Stomach (tissue), 9 donors: ENCODE measurements around the gene ARL6IP4. TPM values are rescaled to one million over a fixed set of nuclear protein-coding genes. Genes with fewer than 3 reads are reported as not detected.
A peak's percentile ranks its signal among the peaks of the same experiment; 100 is the strongest.
"Not testable (repeated sequence)": the region's sequence is repeated elsewhere in the genome, so short reads cannot be mapped to it uniquely, and the experiment has no call there.

ENCODE experiments used
- DNase-seq, 2 donors: peaks; one replicate each; pipeline versions ENCODE4 v3.0.0 to v3.0.0-alpha.2; 2013 to 2019
- H3K27ac ChIP-seq, 5 donors: fragments of 200-600 bp in 4 of 5; sonication (generic) in 4 of 5; one replicate each; pipeline ENCODE4 v1.5.1; 2013 to 2019; ENCODE audit warnings: mild to moderate bottlenecking in 1 of 5, moderate library complexity in 1 of 5
- H3K27me3 ChIP-seq, 3 donors: fragments of 200-600 bp; sonication (generic); one replicate each; pipeline ENCODE4 v1.5.1; 2017 to 2019; ENCODE audit warnings: mixed run types in 1 of 3
- H3K36me3 ChIP-seq, 4 donors: fragments of 200-600 bp; sonication (generic); 1 replicate in 3 of 4; 2 replicates in 1 of 4; pipeline ENCODE4 v1.5.1; 2016 to 2019
- H3K4me1 ChIP-seq, 4 donors: fragments of 200-600 bp; sonication (generic); one replicate each; pipeline ENCODE4 v1.5.1; 2016 to 2019
- H3K4me3 ChIP-seq, 4 donors: fragments of 200-600 bp; sonication (generic) in 3 of 4; one replicate each; pipeline ENCODE4 v1.5.1; 2016 to 2019; ENCODE audit warnings: mild to moderate bottlenecking in 1 of 4
- H3K9me3 ChIP-seq, 4 donors: fragments of 200-600 bp; sonication (generic); one replicate each; pipeline ENCODE4 v1.5.1; 2016 to 2019
- EP300 ChIP-seq: sonication (generic); formaldehyde crosslinking; IDR thresholded peaks from one replicate; pipeline ENCODE4 v1.6.1; 2017; ENCODE audit warnings: antibody characterized with exemption
- POLR2A ChIP-seq, 4 donors: fragments of 450-650 bp; IDR thresholded peaks; one replicate each; pipeline ENCODE4 v1.6.1; 2016; ENCODE audit warnings: antibody characterized with exemption in 4 of 4, control low read depth in 2 of 4, mild to moderate bottlenecking in 1 of 4, moderate library complexity in 1 of 4
- POLR2AphosphoS5 ChIP-seq, 3 donors: sonication (generic); formaldehyde crosslinking; IDR thresholded peaks; one replicate each; pipeline ENCODE4 v1.6.1; 2016; ENCODE audit warnings: antibody characterized with exemption in 3 of 3
- WGBS, 5 donors: extraction: QIAGEN DNeasy Blood & Tissue Kit in 3 of 5; methylation state at CpG; one replicate each; pipeline versions ENCODE4 v1.1.5 to v1.1.7; 2013 to 2018; 5-methylcytosine and 5-hydroxymethylcytosine counted together
- intact Hi-C: fragments of 100-400 bp; cut with DNase I; formaldehyde crosslinking; loops from one replicate; pipeline ENCODE4 v1.15.1; 2023; ENCODE audit warnings: low total_unique reads
- polyA plus RNA-seq, 3 donors: library from polyadenylated mRNA; stranded (reverse); fragments of 200-250 nt; gene quantifications; one replicate each; pipeline ENCODE4 v1.2.3, GENCODE V29; 2013
- total RNA-seq, 5 donors: library from RNA; depleted of rRNA; stranded (reverse); fragments of >200 nt; gene quantifications; one replicate each; pipeline versions ENCODE4 v1.1.0 to v1.2.3, GENCODE V29; 2014 to 2016
- TF ChIP-seq, protein P1 (sequence below), 7 experiments: fragments of 450-650 bp in 4 of 7; fragments of 200-600 bp in 3 of 7; sonication (generic) in 3 of 7; IDR thresholded peaks; one replicate each; pipeline ENCODE4 v1.5.1; 2016 to 2019; ENCODE audit warnings: antibody characterized with exemption in 7 of 7, control low read depth in 2 of 7, mild to moderate bottlenecking in 1 of 7
- donor health status: healthy with polysubstance abuse.
- donor health status: Bipolar disorder and iron deficiency.
- donor health status: healthy.

The ARL6IP4 gene
- total and polyA plus RNA-seq, 8 donors = 104 to 432 (median 284) TPM

DNA sequence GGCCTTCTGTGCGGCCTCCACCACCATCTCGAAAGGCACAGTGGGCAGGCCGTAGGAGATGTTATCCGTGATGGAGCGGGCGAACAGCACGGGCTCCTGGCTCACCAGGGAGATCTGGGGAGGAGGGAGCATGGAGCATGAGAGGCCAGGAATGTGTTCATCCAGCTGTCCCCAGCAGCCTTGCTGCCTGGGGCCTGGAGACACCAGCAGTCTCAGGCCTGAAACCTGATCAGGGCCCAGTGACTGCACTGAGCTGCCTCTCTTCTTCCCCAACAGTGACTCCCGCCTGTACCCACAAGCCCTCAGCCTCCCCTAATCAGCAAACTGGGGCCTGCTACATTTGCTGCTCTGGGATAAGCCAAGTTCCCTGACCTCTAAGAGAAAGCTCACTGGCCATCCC lies 45.2 kb upstream of the ARL6IP4 start:
- no peaks in the 10 kb centered on the region for H3K9me3 ChIP-seq
- TF ChIP-seq EP300 (no peak), POLR2AphosphoS5 (IDR thresholded peaks at IDR 0.05) (no peak), POLR2A (IDR thresholded peaks at IDR 0.05) (no peak)
- TF ChIP-seq, protein P1, sequence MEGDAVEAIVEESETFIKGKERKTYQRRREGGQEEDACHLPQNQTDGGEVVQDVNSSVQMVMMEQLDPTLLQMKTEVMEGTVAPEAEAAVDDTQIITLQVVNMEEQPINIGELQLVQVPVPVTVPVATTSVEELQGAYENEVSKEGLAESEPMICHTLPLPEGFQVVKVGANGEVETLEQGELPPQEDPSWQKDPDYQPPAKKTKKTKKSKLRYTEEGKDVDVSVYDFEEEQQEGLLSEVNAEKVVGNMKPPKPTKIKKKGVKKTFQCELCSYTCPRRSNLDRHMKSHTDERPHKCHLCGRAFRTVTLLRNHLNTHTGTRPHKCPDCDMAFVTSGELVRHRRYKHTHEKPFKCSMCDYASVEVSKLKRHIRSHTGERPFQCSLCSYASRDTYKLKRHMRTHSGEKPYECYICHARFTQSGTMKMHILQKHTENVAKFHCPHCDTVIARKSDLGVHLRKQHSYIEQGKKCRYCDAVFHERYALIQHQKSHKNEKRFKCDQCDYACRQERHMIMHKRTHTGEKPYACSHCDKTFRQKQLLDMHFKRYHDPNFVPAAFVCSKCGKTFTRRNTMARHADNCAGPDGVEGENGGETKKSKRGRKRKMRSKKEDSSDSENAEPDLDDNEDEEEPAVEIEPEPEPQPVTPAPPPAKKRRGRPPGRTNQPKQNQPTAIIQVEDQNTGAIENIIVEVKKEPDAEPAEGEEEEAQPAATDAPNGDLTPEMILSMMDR (IDR thresholded peaks at IDR 0.05) = no peak

DNA sequence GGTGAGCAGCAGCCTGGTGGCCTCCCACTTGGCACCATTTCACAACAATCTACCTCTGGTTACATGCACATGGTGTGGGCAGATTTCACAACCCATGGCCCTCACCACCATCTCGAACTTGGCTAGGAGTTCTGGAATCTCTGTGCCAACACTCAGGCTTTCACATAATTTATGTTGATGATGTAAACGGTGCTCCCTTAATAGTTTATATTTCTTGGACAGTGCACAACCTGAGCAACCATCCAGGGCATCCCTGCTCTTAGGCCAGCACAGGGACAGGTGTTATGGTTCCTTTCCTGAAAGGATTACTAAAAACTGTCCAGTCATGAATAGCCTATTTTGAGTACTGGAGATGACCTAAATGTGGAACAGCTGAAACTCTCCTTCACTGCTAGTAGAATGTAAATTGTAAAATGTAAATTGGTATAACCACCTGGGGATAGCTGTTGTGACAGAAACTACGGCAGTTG lies 42.8 kb upstream of the ARL6IP4 start:
- Histone ChIP-seq H3K4me1 (peaks cover 0 to 10% (median 4%) of the 10 kb centered on the region in 4 donors), H3K27ac (no peak overlapping the region), H3K36me3 (peaks cover 0 to 26% (median 8%) of the 10 kb centered on the region in 4 donors), H3K27me3 (no peaks in the 10 kb centered on the region), H3K4me3 (no peak overlapping the region), H3K9me3 (no peaks in the 10 kb centered on the region)
- 81 to 88% (median 85%) methylated on average over 3 of the region's 3 CpGs for WGBS, 5 donors
- DNase-seq = no peak
- TF ChIP-seq POLR2AphosphoS5 (IDR thresholded peaks at IDR 0.05) (no peak), POLR2A (IDR thresholded peaks at IDR 0.05) (no peak), EP300 (no peak)
- TF ChIP-seq, protein P1 (IDR thresholded peaks at IDR 0.05) = no peak
- intact Hi-C loops = no loop called here

More for the DNA sequence above, 45.2 kb upstream of the ARL6IP4 start:
- Histone ChIP-seq H3K4me3 (no peak overlapping the region), H3K27ac (no peak overlapping the region), H3K4me1 (no peaks in the 10 kb centered on the region), H3K27me3 (no peaks in the 10 kb centered on the region), H3K36me3 (peaks cover 0 to 36% (median 15%) of the 10 kb centered on the region in 4 donors)
- WGBS, 5 donors = 90 to 93% (median 92%) methylated on average over 8 of the region's 8 CpGs
- intact Hi-C loops = no loop called here
- no peak for DNase-seq

DNA sequence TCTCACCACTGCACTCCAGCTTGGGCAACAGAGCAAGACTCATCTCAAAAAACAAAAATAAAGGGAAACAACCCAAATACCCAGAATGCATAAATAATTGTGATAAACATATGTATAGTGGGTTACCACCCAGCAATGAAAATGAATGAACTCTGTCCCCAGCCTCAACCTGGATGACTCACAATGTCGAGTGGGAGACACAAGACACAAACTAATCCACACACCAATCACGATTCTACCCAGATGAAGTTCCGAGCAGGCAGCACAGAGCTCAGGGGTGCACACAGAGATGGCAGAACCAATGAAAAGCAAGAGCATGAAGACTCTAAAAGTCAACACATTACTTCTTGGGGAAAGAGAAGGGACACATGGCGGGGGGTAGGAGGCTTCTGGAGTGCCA lies 41.4 kb upstream of the ARL6IP4 start:
- TF ChIP-seq EP300 = no peak
- H3K27ac ChIP-seq = no peak overlapping the region
- H3K27me3 ChIP-seq = no peaks in the 10 kb centered on the region
- WGBS, 5 donors = 83 to 93% (median 90%) methylated on average over 4 of the region's 4 CpGs
- peaks cover 3 to 24% (median 7%) of the 10 kb centered on the region in 4 donors for H3K4me1 ChIP-seq
- H3K36me3 ChIP-seq = peaks cover 0 to 19% (median 8%) of the 10 kb centered on the region in 4 donors
- H3K9me3 ChIP-seq = no peaks in the 10 kb centered on the region
- H3K4me3 ChIP-seq = no peak overlapping the region
- intact Hi-C loops = no loop called here
- DNase-seq = no peak

DNA sequence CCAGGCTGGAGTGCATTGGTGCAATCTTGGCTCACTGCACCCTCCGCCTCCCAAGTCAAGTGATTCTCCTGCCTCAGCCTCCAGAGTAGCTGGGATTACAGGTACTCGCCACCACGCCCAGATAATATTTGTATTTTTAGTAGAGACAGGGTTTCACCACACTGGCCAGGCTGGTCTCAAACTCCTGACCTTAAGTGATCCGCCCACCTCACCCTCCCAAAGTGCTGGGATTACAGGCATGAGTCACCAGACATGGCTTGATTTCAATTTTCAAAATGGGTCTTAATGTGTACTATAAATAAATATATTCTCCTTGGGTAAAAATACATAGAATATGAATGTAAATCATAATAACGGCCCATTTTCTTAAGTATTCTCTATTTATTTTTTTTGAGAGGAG lies 39.1 kb upstream of the ARL6IP4 start:
- H3K4me3 ChIP-seq, H3K27ac ChIP-seq, H3K9me3 ChIP-seq, intact Hi-C loops, DNase-seq, H3K27me3 ChIP-seq: not testable (repeated sequence)
- Histone ChIP-seq H3K36me3 (peaks cover 0 to 19% (median 4%) of the 10 kb centered on the region in 4 donors), H3K4me1 (peaks cover 17 to 47% (median 20%) of the 10 kb centered on the region in 4 donors)
- 53 to 82% (median 71%) methylated on average over 5 of the region's 5 CpGs for WGBS, 5 donors

DNA sequence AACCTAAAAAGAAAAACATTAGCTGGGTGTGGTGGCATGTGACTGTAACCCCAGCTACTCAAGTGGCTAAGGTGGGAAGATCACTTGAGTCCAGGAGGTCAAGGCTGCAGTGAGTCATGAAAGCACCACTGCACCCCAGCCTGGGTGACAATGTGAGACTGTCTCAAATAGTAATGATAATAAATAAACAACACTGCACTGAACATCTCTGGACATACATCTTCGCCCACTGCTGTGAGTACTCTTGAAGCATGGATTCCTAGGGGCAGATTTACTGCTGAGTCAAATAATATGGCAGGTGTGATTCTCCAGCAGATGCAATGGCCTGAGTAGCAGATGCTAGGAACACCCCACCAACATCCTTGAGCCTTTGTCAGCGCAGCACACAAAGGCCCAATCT lies 37.8 kb upstream of the ARL6IP4 start:
- H3K9me3 ChIP-seq = no peaks in the 10 kb centered on the region
- H3K27me3 ChIP-seq = no peaks in the 10 kb centered on the region
- peaks cover 0 to 19% (median 2%) of the 10 kb centered on the region in 4 donors for H3K36me3 ChIP-seq
- no peak for DNase-seq
- peak overlapping the region; percentile 3 to 69 (median 39) for H3K27ac ChIP-seq
- intact Hi-C loops = no loop called here
- TF ChIP-seq POLR2AphosphoS5 (IDR thresholded peaks at IDR 0.05) = no peak
- TF ChIP-seq, protein P1 (IDR thresholded peaks at IDR 0.05) = no peak
- no peak for TF ChIP-seq POLR2A (IDR thresholded peaks at IDR 0.05)
- no peak for TF ChIP-seq EP300
- peaks cover 30 to 59% (median 31%) of the 10 kb centered on the region in 4 donors for H3K4me1 ChIP-seq
- 93 to 100% (median 95%) methylated on average over 2 of the region's 2 CpGs for WGBS, 5 donors
- H3K4me3 ChIP-seq = no peak overlapping the region
